CD4-positive, alpha-beta T cell treated with Interleukin-2 at 100 ng/mL for 4 hours (primary cell): ENCODE results near the gene CHRNB1.

Experiments used
- DNase-seq: peaks from one replicate; pipeline ENCODE4 v3.0.0-alpha.2; 2020; ENCODE audit warnings: low spot score

Gene CHRNB1

GRCh38 chr17:7416323-7416722 is 28.5 kb upstream of the CHRNB1 start:
- DNase-seq = no peak

GRCh38 chr17:7417056-7417655 is 27.7 kb upstream of the CHRNB1 start:
- no peak for DNase-seq

- no peak for DNase-seq
Measured at GRCh38 chr17:7418472-7419152, 26.2 kb upstream of the CHRNB1 start.

- DNase-seq = no peak
Measured at GRCh38 chr17:7419819-7420610, 24.8 kb upstream of the CHRNB1 start, which contains the start of gene SPEM1. Gene SPEM1, plus strand, starts transcription at chr17:7420324. Its CDS starts 61 bp downstream, at chr17:7420385.

- DNase-seq = no peak
Measured at GRCh38 chr17:7421186-7421585, 23.7 kb upstream of the CHRNB1 start.

- no peak for DNase-seq
Measured at GRCh38 chr17:7423679-7424078, 21.2 kb upstream of the CHRNB1 start.

GRCh38 chr17:7425316-7425715 is 19.5 kb upstream of the CHRNB1 start, which contains the start of gene SPEM2:
Gene SPEM2, plus strand, starts transcription at chr17:7425616. Its CDS starts 73 bp downstream, at chr17:7425689.
- DNase-seq = no peak

- DNase-seq = no peak
Measured at GRCh38 chr17:7425756-7426155, 19.1 kb upstream of the CHRNB1 start.

- no peak for DNase-seq
Measured at GRCh38 chr17:7426203-7426863, 18.5 kb upstream of the CHRNB1 start.

GRCh38 chr17:7426896-7427489 is 17.9 kb upstream of the CHRNB1 start:
- no peak for DNase-seq

- no peak for DNase-seq
Measured at GRCh38 chr17:7427549-7427948, 17.3 kb upstream of the CHRNB1 start.

GRCh38 chr17:7428557-7428956 is 16.3 kb upstream of the CHRNB1 start, which contains the start of gene SPEM3:
Gene SPEM3, plus strand, starts transcription at chr17:7428857. Its CDS starts 46 bp downstream, at chr17:7428903.
- no peak for DNase-seq

GRCh38 chr17:7429722-7430121 is 15.1 kb upstream of the CHRNB1 start:
- no peak for DNase-seq

- DNase-seq = no peak
Measured at GRCh38 chr17:7431231-7431630, 13.6 kb upstream of the CHRNB1 start.

GRCh38 chr17:7432296-7432695 is 12.6 kb upstream of the CHRNB1 start:
- no peak for DNase-seq

- peak; percentile 59 for DNase-seq
Measured at GRCh38 chr17:7435676-7436555, 8.9 kb upstream of the CHRNB1 start.

- DNase-seq = peak; percentile 80
Measured at GRCh38 chr17:7436556-7437368, 8.1 kb upstream of the CHRNB1 start.

- no peak for DNase-seq
Measured at GRCh38 chr17:7437369-7437863, 7.4 kb upstream of the CHRNB1 start.

GRCh38 chr17:7437950-7438614 is 6.8 kb upstream of the CHRNB1 start:
- peak; percentile 36 for DNase-seq
